ENCODE data around the gene CARD18. TPM values are rescaled to one million over a fixed set of nuclear protein-coding genes. Genes with fewer than 3 reads are reported as not detected.

CARD18 gene
- not detected for total RNA-seq

- ChIA-PET POLR2A (no interaction called here), CTCF (no interaction called here)
Measured at GRCh38 chr11:105139669-105140068, at the start of gene CARD18. CARD18 (minus strand) TSS chr11:105139769; CDS start chr11:105139726, 43 bp downstream.

- POLR2A ChIA-PET: no interaction called here
- CTCF ChIA-PET: no interaction called here
Measured at GRCh38 chr11:105183987-105184386, 44.4 kb upstream of the CARD18 start.

- POLR2A ChIA-PET: no interaction called here
- CTCF ChIA-PET: no interaction called here
Measured at GRCh38 chr11:105183426-105183825, 43.9 kb upstream of the CARD18 start.

GRCh38 chr11:105181521-105181920 is 42.0 kb upstream of the CARD18 start:
- ChIA-PET POLR2A (no interaction called here), CTCF (no interaction called here)

- POLR2A ChIA-PET: no interaction called here
- CTCF ChIA-PET: no interaction called here
Measured at GRCh38 chr11:105181100-105181499, 41.5 kb upstream of the CARD18 start.

- ChIA-PET POLR2A (no interaction called here), CTCF (interaction anchor here (0.9 kb wide), 1 partner anchor 13 kb away, joined by 3 read pairs; no protein-coding TSS in a partner anchor)
Measured at GRCh38 chr11:105179542-105180278, 40.1 kb upstream of the CARD18 start.

- POLR2A ChIA-PET: no interaction called here
- CTCF ChIA-PET: no interaction called here
Measured at GRCh38 chr11:105177658-105178057, 38.1 kb upstream of the CARD18 start.

- CTCF ChIA-PET: no interaction called here
Measured at GRCh38 chr11:105168457-105168856, 28.9 kb upstream of the CARD18 start.

GRCh38 chr11:105167244-105167643 is 27.7 kb upstream of the CARD18 start:
- ChIA-PET POLR2A (no interaction called here), CTCF (interaction anchor here (1.1 kb wide), 1 partner anchor 12 kb away, joined by 3 read pairs; no protein-coding TSS in a partner anchor)

More at GRCh38 chr11:105168457-105168856, 28.9 kb upstream of the CARD18 start:
- POLR2A ChIA-PET: no interaction called here

- POLR2A ChIA-PET: no interaction called here
- CTCF ChIA-PET: no interaction called here
Measured at GRCh38 chr11:105164208-105164607, 24.6 kb upstream of the CARD18 start.

- CTCF ChIA-PET: no interaction called here
- POLR2A ChIA-PET: no interaction called here
Measured at GRCh38 chr11:105162506-105162905, 22.9 kb upstream of the CARD18 start.

GRCh38 chr11:105158436-105158835 is 18.9 kb upstream of the CARD18 start:
- CTCF ChIA-PET: no interaction called here
- POLR2A ChIA-PET: no interaction called here

GRCh38 chr11:105156720-105157119 is 17.2 kb upstream of the CARD18 start:
- ChIA-PET CTCF (no interaction called here), POLR2A (no interaction called here)

GRCh38 chr11:105156231-105156630 is 16.7 kb upstream of the CARD18 start:
- ChIA-PET CTCF (no interaction called here), POLR2A (no interaction called here)

- ChIA-PET CTCF (no interaction called here), POLR2A (no interaction called here)
Measured at GRCh38 chr11:105155679-105156078, 16.1 kb upstream of the CARD18 start.

GRCh38 chr11:105153392-105153791 is 13.8 kb upstream of the CARD18 start:
- CTCF ChIA-PET: no interaction called here
- POLR2A ChIA-PET: no interaction called here

- CTCF ChIA-PET: no interaction called here
- POLR2A ChIA-PET: no interaction called here
Measured at GRCh38 chr11:105152560-105152959, 13.0 kb upstream of the CARD18 start.

GRCh38 chr11:105152021-105152512 is 12.5 kb upstream of the CARD18 start:
- POLR2A ChIA-PET: no interaction called here

GRCh38 chr11:105149477-105149876 is 9.9 kb upstream of the CARD18 start:
- ChIA-PET CTCF (no interaction called here), POLR2A (no interaction called here)

More at GRCh38 chr11:105152021-105152512, 12.5 kb upstream of the CARD18 start:
- CTCF ChIA-PET: no interaction called here

GRCh38 chr11:105148241-105148640 is 8.7 kb upstream of the CARD18 start:
- ChIA-PET POLR2A (no interaction called here), CTCF (no interaction called here)

- CTCF ChIA-PET: no interaction called here
- POLR2A ChIA-PET: no interaction called here
Measured at GRCh38 chr11:105144887-105145286, 5.3 kb upstream of the CARD18 start.

- CTCF ChIA-PET: no interaction called here
- POLR2A ChIA-PET: no interaction called here
Measured at GRCh38 chr11:105142167-105142566, 2.6 kb upstream of the CARD18 start.

All from activated CD8-positive, alpha-beta memory T cell treated with anti-CD3 and anti-CD28 coated beads for 36 hours (primary cell).